Stomach (tissue), 4 donors: Measurements from ENCODE around the gene POR.

ENCODE experiments used
- EP300 ChIP-seq: sonication (generic); formaldehyde crosslinking; IDR thresholded peaks from one replicate; pipeline ENCODE4 v1.6.1; 2017; ENCODE audit warnings: antibody characterized with exemption
- POLR2A ChIP-seq, 4 donors: fragments of 450-650 bp; IDR thresholded peaks; one replicate each; pipeline ENCODE4 v1.6.1; 2016; ENCODE audit warnings: antibody characterized with exemption in 4 of 4, control low read depth in 2 of 4, mild to moderate bottlenecking in 1 of 4, moderate library complexity in 1 of 4
- POLR2AphosphoS5 ChIP-seq, 3 donors: sonication (generic); formaldehyde crosslinking; IDR thresholded peaks; one replicate each; pipeline ENCODE4 v1.6.1; 2016; ENCODE audit warnings: antibody characterized with exemption in 3 of 3
- TF ChIP-seq, protein P1 (sequence below), 7 experiments: fragments of 450-650 bp in 4 of 7; fragments of 200-600 bp in 3 of 7; sonication (generic) in 3 of 7; IDR thresholded peaks; one replicate each; pipeline ENCODE4 v1.5.1; 2016 to 2019; ENCODE audit warnings: antibody characterized with exemption in 7 of 7, control low read depth in 2 of 7, mild to moderate bottlenecking in 1 of 7

DNA sequence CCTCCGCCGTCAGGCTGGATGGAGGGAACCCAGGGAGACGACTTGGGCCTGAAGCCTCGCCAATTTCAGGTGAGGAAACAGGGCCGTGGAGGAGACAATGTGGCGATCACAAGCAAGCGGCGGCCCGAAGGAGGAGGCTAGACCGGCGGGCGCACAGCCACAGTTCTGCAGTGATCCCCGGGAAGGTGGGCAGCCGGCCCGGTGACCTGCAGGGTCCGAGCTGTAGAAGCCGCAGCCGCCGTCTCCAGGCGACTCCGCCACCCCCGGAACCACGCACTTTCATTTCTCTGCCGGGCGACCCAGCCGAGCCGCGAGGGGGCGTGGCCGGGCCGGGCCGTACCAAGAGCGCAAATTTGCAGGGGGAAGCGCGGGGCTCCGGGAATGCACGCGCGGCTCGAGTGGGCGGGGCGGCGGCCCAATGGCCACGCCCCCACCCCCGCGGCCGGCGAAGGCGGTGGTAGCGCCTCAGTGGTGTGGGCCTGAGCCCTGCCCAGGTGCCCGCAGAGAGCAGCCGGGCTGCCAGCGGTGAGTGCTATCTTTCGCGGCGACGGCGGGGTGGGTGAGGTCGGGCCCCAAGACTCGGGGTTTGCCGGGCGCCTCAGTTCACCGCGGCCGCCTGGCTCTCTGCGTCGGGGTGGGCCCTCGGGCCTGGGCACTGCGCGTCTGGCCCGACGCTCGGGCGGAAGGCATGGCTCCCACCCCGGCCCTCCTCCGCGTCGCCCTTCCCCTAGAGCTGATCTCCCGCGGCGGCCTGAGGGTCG is at the start of gene POR:
- peak; percentile 86 to 100 (median 100) for TF ChIP-seq POLR2AphosphoS5 (IDR thresholded peaks at IDR 0.05)
- TF ChIP-seq, protein P1, sequence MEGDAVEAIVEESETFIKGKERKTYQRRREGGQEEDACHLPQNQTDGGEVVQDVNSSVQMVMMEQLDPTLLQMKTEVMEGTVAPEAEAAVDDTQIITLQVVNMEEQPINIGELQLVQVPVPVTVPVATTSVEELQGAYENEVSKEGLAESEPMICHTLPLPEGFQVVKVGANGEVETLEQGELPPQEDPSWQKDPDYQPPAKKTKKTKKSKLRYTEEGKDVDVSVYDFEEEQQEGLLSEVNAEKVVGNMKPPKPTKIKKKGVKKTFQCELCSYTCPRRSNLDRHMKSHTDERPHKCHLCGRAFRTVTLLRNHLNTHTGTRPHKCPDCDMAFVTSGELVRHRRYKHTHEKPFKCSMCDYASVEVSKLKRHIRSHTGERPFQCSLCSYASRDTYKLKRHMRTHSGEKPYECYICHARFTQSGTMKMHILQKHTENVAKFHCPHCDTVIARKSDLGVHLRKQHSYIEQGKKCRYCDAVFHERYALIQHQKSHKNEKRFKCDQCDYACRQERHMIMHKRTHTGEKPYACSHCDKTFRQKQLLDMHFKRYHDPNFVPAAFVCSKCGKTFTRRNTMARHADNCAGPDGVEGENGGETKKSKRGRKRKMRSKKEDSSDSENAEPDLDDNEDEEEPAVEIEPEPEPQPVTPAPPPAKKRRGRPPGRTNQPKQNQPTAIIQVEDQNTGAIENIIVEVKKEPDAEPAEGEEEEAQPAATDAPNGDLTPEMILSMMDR (IDR thresholded peaks at IDR 0.05): peak in 2 of 7 experiments; percentile 17 to 31
- peak in 2 of 4 donors; percentile 70 to 91 for TF ChIP-seq POLR2A (IDR thresholded peaks at IDR 0.05)
- no peak for TF ChIP-seq EP300
